Measurements from ENCODE around the gene RHOB. TPM values are rescaled to one million over a fixed set of nuclear protein-coding genes. Genes with fewer than 3 reads are reported as not detected.

Gene RHOB
- total RNA-seq, 2 experiments from 2014 or later, result 7.5 TPM

Other genes starting within 250 kb of the RHOB start
- under 1 TPM in 1 of 2 experiments, not detected in 1; 0.23 TPM for gene SDC1, start 221.9 kb upstream of the RHOB start, total RNA-seq
- 100 to 1,000 TPM in 1 of 2 experiments, 10 to 100 TPM in 1; 78.4 to 112 TPM for gene PUM2, start 96.2 kb upstream of the RHOB start, total RNA-seq
- gene HS1BP3, start 204.0 kb downstream of the RHOB start, total RNA-seq, result 1 to 10 TPM; 6.2 to 7.1 TPM
- gene GDF7, start 220.1 kb downstream of the RHOB start, total RNA-seq, result under 1 TPM in 1 of 2 experiments, not detected in 1; 0.02 TPM

All from activated CD4-positive, alpha-beta T cell treated with anti-CD3 and anti-CD28 coated beads for 36 hours (primary cell).